HCT116 (cell line): ENCODE data around the gene SLC25A42. TPM values are rescaled to one million over a fixed set of nuclear protein-coding genes. Genes with fewer than 3 reads are reported as not detected.
"Not testable (repeated sequence)": the region's sequence is repeated elsewhere in the genome, so short reads cannot be mapped to it uniquely, and the experiment has no call there.

Experiments
- ATAC-seq: fragments of 200-7000 bp; cut with Tn5 transposase; 2 replicates; pipeline ENCODE4 v1.9.1; 2020; ENCODE audit warnings: mild to moderate bottlenecking, moderate library complexity
- BruUV-seq: library from RNA; stranded (reverse); fragments of 400-500 nt; replicated peaks from 2 replicates; lab custom pipeline; 2021; lab: Mats Ljungman, UMichigan
- CTCF ChIA-PET: fragments of 300-600 bp; sonication (Branson Sonifier 250); formaldehyde crosslinking; loops from one replicate; lab custom pipeline; 2021; ENCODE audit warnings: antibody characterized with exemption; lab: Charles Lee
- POLR2A ChIA-PET: fragments of 300-600, 350-600 bp; sonication (Branson Sonifier 250); formaldehyde crosslinking; loops from one replicate; lab custom pipeline; 2021; ENCODE audit warnings: antibody characterized with exemption; lab: Charles Lee
- RAD21 ChIA-PET, 2 experiments: fragments of 300-600 bp; sonication (Branson Sonifier 250); formaldehyde crosslinking; loops; one replicate each; lab custom pipeline; 2023; ENCODE audit warnings: low total read pairs in 2 of 2; ENCODE audit not compliant: uncharacterized antibody in 2 of 2, unreplicated experiment in 2 of 2, low non-redundant PET in 1 of 2; lab: Charles Lee
- DNase-seq: peaks from one replicate; pipeline ENCODE4 v3.0.0-alpha.2; 2010; ENCODE audit warnings: low read depth, low spot score
- H2AFZ ChIP-seq: fragments of 200-600 bp; shearing (Covaris generic), sonication (generic); 2 replicates; pipeline ENCODE4 v1.6.1; 2017; ENCODE audit warnings: low read depth, mixed run types, mixed read lengths, antibody characterized with exemption, low read length; ENCODE audit not compliant: poor library complexity, severe bottlenecking
- H3K27ac ChIP-seq: 2 replicates; pipeline ENCODE4 v1.5.1; 2012; ENCODE audit warnings: low read depth, low read length
- H3K27me3 ChIP-seq: fragments of 200-600 bp; sonication (generic); 2 replicates; pipeline ENCODE4 v1.6.1; 2016; ENCODE audit warnings: mixed run types, low read length, mixed read lengths; ENCODE audit not compliant: insufficient read depth
- H3K36me3 ChIP-seq, 2 experiments: fragments of 200-500 bp in 1 of 2; fragments of 200-600 bp in 1 of 2; sonication (Bioruptor generic) in 1 of 2; sonication (generic) in 1 of 2; 2 replicates each; pipeline versions ENCODE4 v1.5.1 to v1.6.1; 2014 to 2016; ENCODE audit warnings: low read length in 2 of 2, inconsistent platforms in 1 of 2, mixed read lengths in 1 of 2, mixed run types in 1 of 2; ENCODE audit not compliant: insufficient read depth in 2 of 2, control insufficient read depth in 1 of 2
- H3K4me1 ChIP-seq, 2 experiments: fragments of 200-600 bp in 1 of 2; sonication (generic) in 1 of 2; 2 replicates each; pipeline versions ENCODE4 v1.5.1 to v1.6.1; 2012 to 2017; ENCODE audit warnings: low read length in 2 of 2, inconsistent platforms in 1 of 2, mild to moderate bottlenecking in 1 of 2, mixed read lengths in 1 of 2, mixed run types in 1 of 2, moderate library complexity in 1 of 2; ENCODE audit not compliant: insufficient read depth in 2 of 2, control insufficient read depth in 1 of 2
- H3K4me2 ChIP-seq: fragments of 200-600 bp; sonication (generic); 2 replicates; pipeline ENCODE4 v1.6.1; 2017; ENCODE audit warnings: mixed run types, low read length, mixed read lengths
- H3K4me3 ChIP-seq, 2 experiments: fragments of 200-600 bp in 1 of 2; sonication (generic) in 1 of 2; replicated peaks in 1 of 2; 2 replicates each; pipeline ENCODE4 v1.5.1; 2011 to 2016; ENCODE audit warnings: low read length in 2 of 2, control low read depth in 1 of 2, low read depth in 1 of 2, mild to moderate bottlenecking in 1 of 2, mixed read lengths in 1 of 2, mixed run types in 1 of 2
- H3K79me2 ChIP-seq: fragments of 200-600 bp; sonication (generic); 2 replicates; pipeline ENCODE4 v1.6.1; 2017; ENCODE audit warnings: mild to moderate bottlenecking, mixed run types, low read length, moderate library complexity, mixed read lengths; ENCODE audit not compliant: insufficient read depth
- H3K9ac ChIP-seq: fragments of 200-600 bp; sonication (generic); 2 replicates; pipeline ENCODE4 v1.6.1; 2016; ENCODE audit warnings: low read length, mixed read lengths
- H3K9me2 ChIP-seq: fragments of 200-600 bp; sonication (generic), shearing (Covaris generic); 2 replicates; pipeline ENCODE4 v1.6.1; 2017; ENCODE audit warnings: mixed run types, mild to moderate bottlenecking, moderate library complexity; ENCODE audit not compliant: insufficient read depth
- H3K9me3 ChIP-seq, 2 experiments: fragments of 200-500 bp in 1 of 2; fragments of 200-600 bp in 1 of 2; sonication (Bioruptor generic) in 1 of 2; sonication (generic) in 1 of 2; 2 replicates each; pipeline ENCODE4 v1.6.1; 2014 to 2017; ENCODE audit warnings: low read length in 2 of 2, mixed read lengths in 2 of 2, inconsistent platforms in 1 of 2, low read depth in 1 of 2, mild to moderate bottlenecking in 1 of 2, mixed run types in 1 of 2, moderate library complexity in 1 of 2; ENCODE audit not compliant: control insufficient read depth in 1 of 2, insufficient read depth in 1 of 2
- H4K20me1 ChIP-seq: fragments of 200-600 bp; sonication (generic), shearing (Covaris generic); 2 replicates; pipeline ENCODE4 v1.6.1; 2017; ENCODE audit warnings: mixed run types, mild to moderate bottlenecking, moderate library complexity; ENCODE audit not compliant: insufficient read depth
- EZH2 ChIP-seq: fragments of 200-600 bp; sonication (generic); IDR thresholded peaks from 2 replicates; pipeline ENCODE4 v1.6.1; 2017; ENCODE audit warnings: antibody characterized with exemption, mixed run types
- POLR2AphosphoS5 ChIP-seq: IDR thresholded peaks from 2 replicates; pipeline ENCODE4 v1.6.1; 2011; ENCODE audit warnings: mild to moderate bottlenecking, low read depth, low read length, moderate library complexity
- REST ChIP-seq: IDR thresholded peaks from 2 replicates; pipeline ENCODE4 v1.6.1; 2012; ENCODE audit warnings: low read depth
- TCF7L2 ChIP-seq: IDR thresholded peaks from 2 replicates; pipeline ENCODE4 v1.7.0; 2011; ENCODE audit warnings: borderline replicate concordance, inconsistent platforms; ENCODE audit not compliant: insufficient read depth, insufficient read length; ENCODE audit errors: extremely low read depth
- ZNF274 ChIP-seq: fragments of 200-500 bp; sonication (Bioruptor generic); IDR thresholded peaks from 2 replicates; pipeline ENCODE4 v1.6.1; 2014; ENCODE audit warnings: mild to moderate bottlenecking, low read depth, low read length, inconsistent platforms
- intact Hi-C: fragments of 100-400 bp; cut with micrococcal nuclease; formaldehyde crosslinking; loops from 2 replicates; pipeline ENCODE4 v1.10.0; 2022
- total RNA-seq: library from RNA; stranded (reverse); gene quantifications from one replicate; pipeline ENCODE4 v1.2.1, GENCODE V29; 2021; ENCODE audit not compliant: unreplicated experiment
- TF ChIP-seq, protein P1 (sequence below), 3 experiments: fragments of 200-600 bp in 1 of 3; sonication (generic) in 1 of 3; IDR thresholded peaks in 2 of 3; conservative IDR thresholded peaks in 1 of 3; 2 replicates each; pipeline ENCODE4 v1.5.1; 2012 to 2017; ENCODE audit warnings: low read depth in 2 of 3, low read length in 2 of 3, antibody characterized with exemption in 1 of 3, borderline replicate concordance in 1 of 3, control low read depth in 1 of 3, mild to moderate bottlenecking in 1 of 3, mixed read lengths in 1 of 3, mixed run types in 1 of 3, moderate library complexity in 1 of 3; ENCODE audit not compliant: insufficient read depth in 1 of 3

SLC25A42 gene
- total RNA-seq, 1 experiment from 2014 or later = 10.2 TPM

GRCh38 chr19:19022380-19022961 lies 41.3 kb upstream of the SLC25A42 start (continued):
- TF ChIP-seq EZH2 (no peak), TCF7L2 (no peak), POLR2AphosphoS5 (no peak), ZNF274 (no peak), REST (no peak)
- TF ChIP-seq, protein P1, sequence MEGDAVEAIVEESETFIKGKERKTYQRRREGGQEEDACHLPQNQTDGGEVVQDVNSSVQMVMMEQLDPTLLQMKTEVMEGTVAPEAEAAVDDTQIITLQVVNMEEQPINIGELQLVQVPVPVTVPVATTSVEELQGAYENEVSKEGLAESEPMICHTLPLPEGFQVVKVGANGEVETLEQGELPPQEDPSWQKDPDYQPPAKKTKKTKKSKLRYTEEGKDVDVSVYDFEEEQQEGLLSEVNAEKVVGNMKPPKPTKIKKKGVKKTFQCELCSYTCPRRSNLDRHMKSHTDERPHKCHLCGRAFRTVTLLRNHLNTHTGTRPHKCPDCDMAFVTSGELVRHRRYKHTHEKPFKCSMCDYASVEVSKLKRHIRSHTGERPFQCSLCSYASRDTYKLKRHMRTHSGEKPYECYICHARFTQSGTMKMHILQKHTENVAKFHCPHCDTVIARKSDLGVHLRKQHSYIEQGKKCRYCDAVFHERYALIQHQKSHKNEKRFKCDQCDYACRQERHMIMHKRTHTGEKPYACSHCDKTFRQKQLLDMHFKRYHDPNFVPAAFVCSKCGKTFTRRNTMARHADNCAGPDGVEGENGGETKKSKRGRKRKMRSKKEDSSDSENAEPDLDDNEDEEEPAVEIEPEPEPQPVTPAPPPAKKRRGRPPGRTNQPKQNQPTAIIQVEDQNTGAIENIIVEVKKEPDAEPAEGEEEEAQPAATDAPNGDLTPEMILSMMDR (IDR thresholded peaks at IDR 0.05 in 2 of 3, conservative IDR thresholded peaks at IDR 0.05 in 1 of 3; ENCODE audit: borderline replicate concordance in 1 of 3, insufficient read depth in 1 of 3, low read depth in 2 of 3, low read length in 2 of 3) = no peak

DNA sequence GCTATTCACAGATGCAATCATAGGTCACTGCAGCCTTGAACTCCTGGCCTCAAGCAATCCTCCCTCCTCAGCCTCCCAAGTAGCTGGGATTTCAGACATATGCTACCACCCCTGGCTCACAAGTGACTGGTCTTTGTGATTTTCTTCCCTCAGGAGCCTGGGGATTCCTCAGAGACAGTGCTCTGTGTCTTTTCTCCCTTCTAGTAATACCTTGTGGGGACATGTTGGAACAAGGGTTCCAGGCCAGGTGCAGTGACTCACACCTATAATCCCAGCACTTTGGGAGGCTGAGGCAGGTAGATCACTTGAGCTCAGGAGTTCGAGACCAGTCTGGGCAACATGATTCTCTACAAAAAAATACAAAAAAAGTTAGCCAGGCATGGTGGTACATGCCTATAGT lies 40.4 kb upstream of the SLC25A42 start:
- H3K4me1 ChIP-seq, intact Hi-C loops, H3K4me3 ChIP-seq, RAD21 ChIA-PET, H3K9me2 ChIP-seq, H3K9me3 ChIP-seq, ATAC-seq, BruUV-seq, H3K27me3 ChIP-seq, H3K9ac ChIP-seq, H3K27ac ChIP-seq, POLR2A ChIA-PET, H3K4me2 ChIP-seq, DNase-seq, CTCF ChIA-PET, H2AFZ ChIP-seq: not testable (repeated sequence)
- Histone ChIP-seq H3K36me3 (peaks cover 52 to 76% of the 10 kb centered on the region in 2 experiments), H3K79me2 (peaks cover 94% of the 10 kb centered on the region), H4K20me1 (peaks cover 12% of the 10 kb centered on the region; the same call in 1 of the 2 replicates)
